ENCODE measurements around the gene CDH4.

The CDH4 gene

GRCh38 chr20:61706259-61706961, 454.3 kb downstream of the CDH4 start:
- Histone ChIP-seq H3K9me3 (ENCODE audit: low read length) (no peaks in the 10 kb centered on the region), H3K9ac (ENCODE audit: low read length) (no peak overlapping the region)

GRCh38 chr20:61708891-61709290, 456.8 kb downstream of the CDH4 start:
- Histone ChIP-seq H3K9me3 (ENCODE audit: low read length) (no peaks in the 10 kb centered on the region), H3K4me3 (ENCODE audit: low read depth in 1 of 2, low read length in 2 of 2) (no peak overlapping the region), H3K4me1 (ENCODE audit: insufficient read depth, low read length) (no peaks in the 10 kb centered on the region), H3K9ac (ENCODE audit: low read length) (no peak overlapping the region), H3K27ac (ENCODE audit: low read depth, low read length) (no peak overlapping the region), H3K27me3 (ENCODE audit: control insufficient read depth in 1 of 2, insufficient read depth in 2 of 2, low read length in 2 of 2) (peaks cover 0 to 6% of the 10 kb centered on the region in 2 donors), H3K36me3 (ENCODE audit: insufficient read depth, low read length) (no peaks in the 10 kb centered on the region)

More at GRCh38 chr20:61706259-61706961, 454.3 kb downstream of the CDH4 start:
- Histone ChIP-seq H3K36me3 (ENCODE audit: insufficient read depth, low read length) (no peaks in the 10 kb centered on the region), H3K4me1 (ENCODE audit: insufficient read depth, low read length) (no peaks in the 10 kb centered on the region), H3K27me3 (ENCODE audit: control insufficient read depth in 1 of 2, insufficient read depth in 2 of 2, low read length in 2 of 2) (peaks cover 0 to 6% of the 10 kb centered on the region in 2 donors), H3K4me3 (ENCODE audit: low read depth in 1 of 2, low read length in 2 of 2) (no peak overlapping the region), H3K27ac (ENCODE audit: low read depth, low read length) (no peak overlapping the region)

GRCh38 chr20:61710108-61710507, 458.0 kb downstream of the CDH4 start:
- Histone ChIP-seq H3K27ac (ENCODE audit: low read depth, low read length) (no peak overlapping the region), H3K4me3 (ENCODE audit: low read depth in 1 of 2, low read length in 2 of 2) (no peak overlapping the region), H3K9ac (ENCODE audit: low read length) (no peak overlapping the region), H3K27me3 (ENCODE audit: control insufficient read depth in 1 of 2, insufficient read depth in 2 of 2, low read length in 2 of 2) (peaks cover 0 to 5% of the 10 kb centered on the region in 2 donors), H3K4me1 (ENCODE audit: insufficient read depth, low read length) (no peaks in the 10 kb centered on the region), H3K9me3 (ENCODE audit: low read length) (no peaks in the 10 kb centered on the region), H3K36me3 (ENCODE audit: insufficient read depth, low read length) (no peaks in the 10 kb centered on the region)

GRCh38 chr20:61712688-61713087, 460.6 kb downstream of the CDH4 start:
- Histone ChIP-seq H3K4me3 (ENCODE audit: low read depth in 1 of 2, low read length in 2 of 2) (no peak overlapping the region), H3K4me1 (ENCODE audit: insufficient read depth, low read length) (no peaks in the 10 kb centered on the region), H3K9ac (ENCODE audit: low read length) (no peak overlapping the region), H3K27me3 (ENCODE audit: control insufficient read depth in 1 of 2, insufficient read depth in 2 of 2, low read length in 2 of 2) (no peaks in the 10 kb centered on the region), H3K9me3 (ENCODE audit: low read length) (no peaks in the 10 kb centered on the region), H3K36me3 (ENCODE audit: insufficient read depth, low read length) (no peaks in the 10 kb centered on the region), H3K27ac (ENCODE audit: low read depth, low read length) (no peak overlapping the region)

- Histone ChIP-seq H3K36me3 (ENCODE audit: insufficient read depth, low read length) (no peaks in the 10 kb centered on the region), H3K4me1 (ENCODE audit: insufficient read depth, low read length) (no peaks in the 10 kb centered on the region), H3K4me3 (ENCODE audit: low read depth in 1 of 2, low read length in 2 of 2) (no peak overlapping the region), H3K27me3 (ENCODE audit: control insufficient read depth in 1 of 2, insufficient read depth in 2 of 2, low read length in 2 of 2) (no peaks in the 10 kb centered on the region), H3K27ac (ENCODE audit: low read depth, low read length) (no peak overlapping the region), H3K9me3 (ENCODE audit: low read length) (no peaks in the 10 kb centered on the region), H3K9ac (ENCODE audit: low read length) (no peak overlapping the region)
Observed at GRCh38 chr20:61718361-61719005, 466.4 kb downstream of the CDH4 start.

GRCh38 chr20:61719691-61720347, 467.8 kb downstream of the CDH4 start:
- H3K27me3 ChIP-seq (ENCODE audit: control insufficient read depth in 1 of 2, insufficient read depth in 2 of 2, low read length in 2 of 2) = no peaks in the 10 kb centered on the region
- H3K9me3 ChIP-seq (ENCODE audit: low read length) = no peaks in the 10 kb centered on the region
- H3K9ac ChIP-seq (ENCODE audit: low read length) = no peak overlapping the region
- H3K4me3 ChIP-seq (ENCODE audit: low read depth in 1 of 2, low read length in 2 of 2) = no peak overlapping the region
- no peaks in the 10 kb centered on the region for H3K36me3 ChIP-seq (ENCODE audit: insufficient read depth, low read length)
- H3K27ac ChIP-seq (ENCODE audit: low read depth, low read length) = no peak overlapping the region
- H3K4me1 ChIP-seq (ENCODE audit: insufficient read depth, low read length) = no peaks in the 10 kb centered on the region

GRCh38 chr20:61720348-61720696, 468.3 kb downstream of the CDH4 start:
- H3K9me3 ChIP-seq (ENCODE audit: low read length) = no peaks in the 10 kb centered on the region
- no peak overlapping the region for H3K4me3 ChIP-seq (ENCODE audit: low read depth in 1 of 2, low read length in 2 of 2)
- no peaks in the 10 kb centered on the region for H3K27me3 ChIP-seq (ENCODE audit: control insufficient read depth in 1 of 2, insufficient read depth in 2 of 2, low read length in 2 of 2)
- no peak overlapping the region for H3K27ac ChIP-seq (ENCODE audit: low read depth, low read length)
- no peaks in the 10 kb centered on the region for H3K36me3 ChIP-seq (ENCODE audit: insufficient read depth, low read length)
- no peaks in the 10 kb centered on the region for H3K4me1 ChIP-seq (ENCODE audit: insufficient read depth, low read length)
- H3K9ac ChIP-seq (ENCODE audit: low read length) = no peak overlapping the region

GRCh38 chr20:61722146-61722678, 470.2 kb downstream of the CDH4 start:
- Histone ChIP-seq H3K4me3 (ENCODE audit: low read depth in 1 of 2, low read length in 2 of 2) (no peak overlapping the region), H3K9ac (ENCODE audit: low read length) (no peak overlapping the region), H3K9me3 (ENCODE audit: low read length) (no peaks in the 10 kb centered on the region), H3K36me3 (ENCODE audit: insufficient read depth, low read length) (no peaks in the 10 kb centered on the region), H3K27me3 (ENCODE audit: control insufficient read depth in 1 of 2, insufficient read depth in 2 of 2, low read length in 2 of 2) (no peaks in the 10 kb centered on the region), H3K4me1 (ENCODE audit: insufficient read depth, low read length) (no peaks in the 10 kb centered on the region), H3K27ac (ENCODE audit: low read depth, low read length) (no peak overlapping the region)

- Histone ChIP-seq H3K9me3 (ENCODE audit: low read length) (no peaks in the 10 kb centered on the region), H3K27ac (ENCODE audit: low read depth, low read length) (no peak overlapping the region), H3K4me1 (ENCODE audit: insufficient read depth, low read length) (no peaks in the 10 kb centered on the region), H3K9ac (ENCODE audit: low read length) (no peak overlapping the region), H3K36me3 (ENCODE audit: insufficient read depth, low read length) (no peaks in the 10 kb centered on the region), H3K4me3 (ENCODE audit: low read depth in 1 of 2, low read length in 2 of 2) (no peak overlapping the region), H3K27me3 (ENCODE audit: control insufficient read depth in 1 of 2, insufficient read depth in 2 of 2, low read length in 2 of 2) (no peaks in the 10 kb centered on the region)
Observed at GRCh38 chr20:61723529-61724257, 471.6 kb downstream of the CDH4 start.

GRCh38 chr20:61724376-61724775, 472.3 kb downstream of the CDH4 start:
- Histone ChIP-seq H3K27me3 (ENCODE audit: control insufficient read depth in 1 of 2, insufficient read depth in 2 of 2, low read length in 2 of 2) (no peaks in the 10 kb centered on the region), H3K36me3 (ENCODE audit: insufficient read depth, low read length) (no peaks in the 10 kb centered on the region), H3K4me3 (ENCODE audit: low read depth in 1 of 2, low read length in 2 of 2) (no peak overlapping the region), H3K9me3 (ENCODE audit: low read length) (no peaks in the 10 kb centered on the region), H3K4me1 (ENCODE audit: insufficient read depth, low read length) (no peaks in the 10 kb centered on the region), H3K9ac (ENCODE audit: low read length) (no peak overlapping the region), H3K27ac (ENCODE audit: low read depth, low read length) (no peak overlapping the region)

- Histone ChIP-seq H3K9me3 (ENCODE audit: low read length) (no peaks in the 10 kb centered on the region), H3K27me3 (ENCODE audit: control insufficient read depth in 1 of 2, insufficient read depth in 2 of 2, low read length in 2 of 2) (no peaks in the 10 kb centered on the region), H3K9ac (ENCODE audit: low read length) (no peak overlapping the region), H3K27ac (ENCODE audit: low read depth, low read length) (no peak overlapping the region), H3K4me1 (ENCODE audit: insufficient read depth, low read length) (no peaks in the 10 kb centered on the region), H3K4me3 (ENCODE audit: low read depth in 1 of 2, low read length in 2 of 2) (no peak overlapping the region), H3K36me3 (ENCODE audit: insufficient read depth, low read length) (no peaks in the 10 kb centered on the region)
Observed at GRCh38 chr20:61725145-61725544, 473.1 kb downstream of the CDH4 start.
